ENCODE data around the gene CDK17.

The CDK17 gene

DNA sequence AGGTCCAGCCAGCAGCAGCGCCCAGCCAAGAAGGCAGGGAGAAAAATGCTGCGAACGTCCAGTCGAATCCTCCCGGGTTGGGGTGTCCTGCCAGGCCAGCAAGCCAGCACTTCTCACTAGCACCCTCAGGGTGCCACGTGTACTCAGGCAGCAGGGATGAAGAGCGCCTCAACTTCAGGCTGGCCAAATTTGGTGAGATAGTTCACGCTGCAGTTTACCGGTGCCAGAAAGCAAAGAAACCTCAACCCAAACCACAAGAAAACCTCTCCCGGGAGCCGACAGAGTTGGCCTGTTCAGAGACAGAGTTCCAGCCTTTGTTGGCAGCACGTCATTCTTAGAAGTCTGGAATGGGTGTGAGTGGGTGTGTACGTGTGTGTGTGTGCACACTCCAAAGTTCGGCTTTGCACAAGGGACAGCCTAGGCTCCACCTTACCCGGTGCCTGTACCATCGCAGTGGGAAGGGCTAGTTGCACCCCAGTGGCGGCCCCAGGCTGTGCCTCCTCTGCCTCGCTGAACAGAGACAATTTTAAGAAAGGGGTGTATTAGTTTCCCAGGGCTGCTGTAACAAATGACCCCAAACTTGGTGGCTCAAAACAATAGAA is 163.9 kb downstream of the CDK17 start:
- no peak for DNase-seq

DNA sequence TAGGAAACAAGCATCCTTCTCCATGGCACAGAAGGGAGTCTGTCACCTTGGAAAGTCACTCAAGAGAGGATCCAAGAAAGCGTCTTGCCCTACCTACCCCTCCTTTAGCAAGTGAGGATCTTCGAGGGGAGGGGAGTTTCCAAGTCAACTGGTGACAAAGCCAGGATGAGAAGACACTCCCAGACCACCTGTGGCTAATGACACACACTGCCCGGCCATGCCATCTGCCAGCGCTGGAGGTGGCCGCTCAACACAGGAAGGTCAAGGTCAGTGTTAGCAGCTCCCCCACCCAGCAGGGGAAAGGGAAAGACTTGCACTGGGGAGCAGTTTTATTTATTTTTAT is 164.8 kb downstream of the CDK17 start:
- no peak for DNase-seq

DNA sequence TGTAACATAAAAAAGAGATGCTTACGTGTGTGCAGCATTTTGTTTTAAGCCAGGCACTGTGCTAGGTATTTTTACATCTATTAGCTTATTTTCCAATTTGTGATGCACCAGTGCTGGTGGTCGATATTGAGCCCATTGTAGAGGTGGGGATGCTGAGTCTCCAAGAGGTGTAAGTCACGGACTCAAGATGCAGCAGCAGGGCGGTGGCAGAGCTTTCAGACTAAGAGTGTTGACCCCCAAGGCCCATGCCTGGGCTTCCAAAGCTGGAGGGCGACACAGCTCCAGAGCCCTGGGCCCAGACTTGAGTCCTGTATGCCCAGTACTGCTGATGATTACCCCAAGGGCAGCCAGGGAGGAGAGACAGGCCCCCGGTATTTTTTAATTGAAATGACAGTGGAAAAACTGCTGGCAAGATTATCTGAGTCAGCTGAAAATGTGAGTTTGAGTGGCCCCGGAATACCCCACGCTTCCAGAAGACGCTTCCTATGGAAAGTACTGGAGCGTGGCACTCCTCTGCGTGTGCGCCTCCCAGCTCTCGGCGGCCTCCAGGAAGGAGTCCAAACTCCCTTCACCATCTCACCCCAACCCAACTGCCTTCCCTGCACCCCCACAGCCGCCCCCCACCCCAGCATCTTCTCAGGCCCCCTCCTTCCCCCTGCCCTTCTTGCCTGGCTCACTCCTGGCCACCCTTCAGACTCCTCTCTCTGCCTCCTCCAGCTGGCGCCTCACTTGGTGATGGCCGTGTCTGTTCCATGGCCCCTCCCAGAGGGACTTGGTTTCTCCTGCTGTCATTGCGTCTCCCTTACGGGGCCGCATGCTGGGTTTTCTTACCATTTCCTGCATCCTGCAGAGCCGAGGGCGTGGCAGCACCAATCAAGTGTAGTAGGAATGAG is 165.4 kb downstream of the CDK17 start:
- no peak for DNase-seq

- DNase-seq, result no peak
These were observed 166.2 kb downstream of the CDK17 start for GRCh38 chr12:96233939-96234461.

DNA sequence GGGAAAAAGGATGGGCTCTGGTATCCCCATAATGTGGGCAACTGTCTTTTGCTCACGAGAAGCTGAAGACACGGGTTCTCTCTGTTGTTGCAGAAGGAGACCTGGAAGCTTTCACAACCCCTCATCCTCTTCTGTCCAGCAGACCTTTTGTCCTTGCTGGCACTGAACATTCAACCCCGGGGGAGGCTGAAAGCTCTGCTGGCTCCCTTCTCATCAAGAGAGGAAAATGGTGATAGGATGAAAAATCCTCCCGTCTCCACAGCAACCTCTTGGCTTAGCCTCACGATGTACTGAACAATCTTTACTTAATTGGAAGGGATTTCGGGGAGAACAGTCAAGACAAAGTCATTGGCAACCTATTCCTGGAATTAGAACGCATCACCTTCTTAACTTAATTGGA is 167.1 kb downstream of the CDK17 start:
- DNase-seq, result no peak

- DNase-seq, result no peak
These were observed 169.6 kb downstream of the CDK17 start for GRCh38 chr12:96230646-96231045.

GRCh38 chr12:96228566-96229248 is 171.5 kb downstream of the CDK17 start:
- DNase-seq, result no peak
